HG02588 (cell line): Measurements from ENCODE around the gene IQGAP3.

ENCODE experiments used
- ATAC-seq: cut with Tn5 transposase; IDR thresholded peaks from one replicate; pipeline ENCODE4 v1.9.1; 2021; ENCODE audit warnings: mild to moderate bottlenecking, moderate library complexity; ENCODE audit not compliant: unreplicated experiment

The IQGAP3 gene

GRCh38 chr1:156497743-156498431 is 74.5 kb downstream of the IQGAP3 start:
- no peak for ATAC-seq

- no peak for ATAC-seq
Observed at GRCh38 chr1:156497078-156497742, 75.2 kb downstream of the IQGAP3 start.

- ATAC-seq = no peak
Observed at GRCh38 chr1:156496211-156496761, 76.1 kb downstream of the IQGAP3 start.

GRCh38 chr1:156495401-156496140 is 76.8 kb downstream of the IQGAP3 start:
- ATAC-seq = no peak

GRCh38 chr1:156494309-156494895 is 78.0 kb downstream of the IQGAP3 start:
- ATAC-seq = no peak

GRCh38 chr1:156493742-156494141 is 78.6 kb downstream of the IQGAP3 start:
- ATAC-seq = no peak

- ATAC-seq = no peak
Observed at GRCh38 chr1:156493154-156493631, 79.2 kb downstream of the IQGAP3 start.

GRCh38 chr1:156492591-156493080 is 79.7 kb downstream of the IQGAP3 start:
- ATAC-seq = no peak

- ATAC-seq = no peak
Observed at GRCh38 chr1:156492013-156492590, 80.3 kb downstream of the IQGAP3 start.

GRCh38 chr1:156491151-156491949 is 81.0 kb downstream of the IQGAP3 start:
- ATAC-seq = no peak

- ATAC-seq = no peak
Observed at GRCh38 chr1:156490401-156491032, 81.8 kb downstream of the IQGAP3 start.

- ATAC-seq = no peak
Observed at GRCh38 chr1:156489935-156490293, 82.5 kb downstream of the IQGAP3 start.

- peak; percentile 19 for ATAC-seq
Observed at GRCh38 chr1:156489166-156489934, 83.0 kb downstream of the IQGAP3 start.

- ATAC-seq = peak; percentile 53
Observed at GRCh38 chr1:156488566-156489165, 83.7 kb downstream of the IQGAP3 start.

GRCh38 chr1:156487862-156488261 is 84.5 kb downstream of the IQGAP3 start:
- ATAC-seq = no peak

GRCh38 chr1:156486421-156487344 is 85.7 kb downstream of the IQGAP3 start:
- no peak for ATAC-seq

GRCh38 chr1:156485984-156486383 is 86.4 kb downstream of the IQGAP3 start:
- ATAC-seq = no peak
